ENCODE measurements around the gene SOD1. TPM values are rescaled to one million over a fixed set of nuclear protein-coding genes. Genes with fewer than 3 reads are reported as not detected.

Gene SOD1
- total and polyA plus RNA-seq, 2 donors (not counting 3 experiments of a cell fraction or from before 2014, with no cell fraction given) = 198 to 268 TPM

DNA sequence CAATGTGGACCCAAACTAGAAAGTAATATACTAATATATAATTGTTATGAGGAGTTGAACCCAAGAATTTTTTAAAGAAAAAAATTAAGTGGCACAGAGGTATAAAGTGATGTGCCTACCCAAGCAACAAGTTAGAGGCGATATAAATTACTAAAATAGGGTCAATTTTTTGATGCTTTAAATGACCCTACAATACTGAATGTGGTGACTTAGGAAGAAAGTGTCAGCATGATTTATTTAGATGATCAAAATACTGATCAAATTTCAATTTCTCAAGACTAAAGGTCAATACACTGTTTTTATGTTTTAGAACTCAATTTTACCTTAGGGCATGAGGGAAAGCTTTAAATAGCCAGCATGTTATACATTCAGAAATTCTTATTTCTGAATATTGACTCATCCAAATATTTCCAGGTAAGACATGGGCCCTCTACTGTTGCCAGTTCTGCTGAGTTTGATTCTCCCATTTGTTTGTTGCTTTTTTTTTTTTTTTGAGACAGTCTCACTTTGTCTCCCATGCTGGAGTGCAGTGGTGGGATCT lies 52.3 kb downstream of the SOD1 start:
- Histone ChIP-seq H2AFZ (ENCODE audit: low read depth, low read length) (no peak overlapping the region), H3K9me1 (replicated peaks; ENCODE audit: control insufficient read depth, extremely low read depth, insufficient read depth, low read length) (no peaks in the 10 kb centered on the region), H4K20me1 (replicated peaks; ENCODE audit: control insufficient read depth, extremely low read depth, insufficient read depth, low read length) (peaks cover 13% of the 10 kb centered on the region), H3K79me2 (ENCODE audit: control insufficient read depth, insufficient read depth, low read length) (peaks cover 98% of the 10 kb centered on the region), H3K36me3 (ENCODE audit: control insufficient read depth in 2 of 2, extremely low read depth in 1 of 2, insufficient read depth in 2 of 2, low read length in 2 of 2) (no peaks in the 10 kb centered on the region), H3K9ac (replicated peaks; ENCODE audit: extremely low read depth, insufficient read depth, low read length) (no peak overlapping the region), H3K27me3 (ENCODE audit: control insufficient read depth in 2 of 2, insufficient read depth in 2 of 2, low read length in 2 of 2) (no peaks in the 10 kb centered on the region), H3K4me1 (ENCODE audit: control insufficient read depth, extremely low read depth, insufficient read depth, low read length) (peaks cover 4% of the 10 kb centered on the region), H3K4me2 (ENCODE audit: insufficient read depth, low read length) (no peak overlapping the region), H3K9me3 (replicated peaks; ENCODE audit: control insufficient read depth, insufficient read depth, low read length) (no peaks in the 10 kb centered on the region), H3K27ac (ENCODE audit: insufficient read depth, low read depth, low read length) (no peak overlapping the region), H3K4me3 (replicated peaks in 1 of 3; ENCODE audit: insufficient read depth in 1 of 3, low read depth in 1 of 3, low read length in 3 of 3) (no peak overlapping the region)
- FAIRE-seq (no peak), DNase-seq (ENCODE audit: low read depth, low spot score) (no peak)
- ChIA-PET CTCF (interaction anchor here (1.5 kb wide), 1 partner anchor 27 kb away, joined by 3 read pairs; no protein-coding TSS in a partner anchor), POLR2A (no interaction called here)
- TF ChIP-seq POLR2A (IDR thresholded peaks at IDR 0.05; ENCODE audit: low read depth, low read length) (no peak), MYC (IDR thresholded peaks at IDR 0.05; ENCODE audit: low read depth, low read length) (no peak), POLR2AphosphoS5 (IDR thresholded peaks at IDR 0.05; ENCODE audit: insufficient read depth, low read depth, low read length) (no peak), GATA2 (IDR thresholded peaks at IDR 0.05; ENCODE audit: insufficient read depth, insufficient read length, low read depth, low read length) (no peak), CTCF (IDR thresholded peaks at IDR 0.05; ENCODE audit: extremely low read depth in 1 of 2, insufficient read depth in 1 of 2, low read depth in 1 of 2, low read length in 2 of 2) (no peak), FOS (IDR thresholded peaks at IDR 0.05; ENCODE audit: borderline replicate concordance, insufficient read depth, low read length) (no peak), JUN (IDR thresholded peaks at IDR 0.05; ENCODE audit: borderline replicate concordance, insufficient read depth, insufficient read length, low read depth) (no peak), EZH2 (IDR thresholded peaks at IDR 0.05; ENCODE audit: borderline replicate concordance, low read depth, low read length, severe bottlenecking) (no peak)
- TF ChIP-seq, protein P1, sequence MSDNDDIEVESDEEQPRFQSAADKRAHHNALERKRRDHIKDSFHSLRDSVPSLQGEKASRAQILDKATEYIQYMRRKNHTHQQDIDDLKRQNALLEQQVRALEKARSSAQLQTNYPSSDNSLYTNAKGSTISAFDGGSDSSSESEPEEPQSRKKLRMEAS (IDR thresholded peaks at IDR 0.05; ENCODE audit: insufficient read depth, insufficient read length) = no peak
- dilution Hi-C loops (cut with MboI; ENCODE audit: extremely low pct_ligation_motif_present, low sequenced_read_pairs) = no loop called here
- BruUV-seq (replicated peaks) = no TSS peak
- intact Hi-C loops (cut with micrococcal nuclease) = no loop called here

Data from endothelial cell of umbilical vein (primary cell).